MG63 (cell line): ENCODE data around the gene QRFP. TPM values are rescaled to one million over a fixed set of nuclear protein-coding genes. Genes with fewer than 3 reads are reported as not detected.

Source experiments
- DNase-seq: peaks from one replicate; pipeline ENCODE4 v3.0.0-alpha.2; 2020
- H3K27me3 ChIP-seq: fragments of 250-450 bp; sonication (Bioruptor Pico); 2 replicates; pipeline ENCODE4 v1.5.1; 2020; ENCODE audit warnings: mild to moderate bottlenecking, moderate library complexity
- H3K36me3 ChIP-seq: fragments of 250-450 bp; sonication (Bioruptor Pico); 2 replicates; pipeline ENCODE4 v1.5.1; 2020; ENCODE audit warnings: mild to moderate bottlenecking, moderate library complexity
- H3K4me3 ChIP-seq: fragments of 250-450 bp; sonication (Bioruptor Pico); 2 replicates; pipeline ENCODE4 v1.5.1; 2020; ENCODE audit warnings: mild to moderate bottlenecking, moderate library complexity
- H3K9me3 ChIP-seq: fragments of 250-450 bp; sonication (Bioruptor Pico); 2 replicates; pipeline ENCODE4 v1.5.1; 2020; ENCODE audit warnings: mild to moderate bottlenecking, moderate library complexity
- total RNA-seq: library from RNA; depleted of rRNA; stranded (reverse); fragments of >200 nt; shearing (Covaris generic); gene quantifications from 2 replicates; pipeline ENCODE4 v1.2.3, GENCODE V29; 2014; ENCODE audit warnings: low replicate concordance

QRFP gene
- total RNA-seq, 1 experiment from 2014 or later = not detected

GRCh38 chr9:130890124-130890523 lies 6.5 kb downstream of the QRFP start:
- Histone ChIP-seq H3K4me3 (no peak overlapping the region), H3K27me3 (no peaks in the 10 kb centered on the region), H3K36me3 (peaks cover 71% of the 10 kb centered on the region), H3K9me3 (no peaks in the 10 kb centered on the region)
- no peak for DNase-seq

- H3K27me3 ChIP-seq = no peaks in the 10 kb centered on the region
- DNase-seq = no peak
- no peak overlapping the region for H3K4me3 ChIP-seq
- H3K36me3 ChIP-seq = peaks cover 84% of the 10 kb centered on the region
- H3K9me3 ChIP-seq = no peaks in the 10 kb centered on the region
Observed at GRCh38 chr9:130888146-130888885, 8.3 kb downstream of the QRFP start.

- peaks cover 77% of the 10 kb centered on the region for H3K36me3 ChIP-seq
- H3K9me3 ChIP-seq = no peaks in the 10 kb centered on the region
- DNase-seq = no peak
- H3K4me3 ChIP-seq = no peak overlapping the region
- H3K27me3 ChIP-seq = no peaks in the 10 kb centered on the region
Observed at GRCh38 chr9:130887494-130888144, 9.0 kb downstream of the QRFP start.

GRCh38 chr9:130886981-130887380 lies 9.6 kb downstream of the QRFP start:
- Histone ChIP-seq H3K27me3 (no peaks in the 10 kb centered on the region), H3K36me3 (peaks cover 76% of the 10 kb centered on the region), H3K9me3 (no peaks in the 10 kb centered on the region), H3K4me3 (no peak overlapping the region)
- no peak for DNase-seq

- no peak for DNase-seq
- Histone ChIP-seq H3K9me3 (no peaks in the 10 kb centered on the region), H3K4me3 (no peak overlapping the region), H3K27me3 (no peaks in the 10 kb centered on the region), H3K36me3 (peaks cover 82% of the 10 kb centered on the region)
Observed at GRCh38 chr9:130885484-130886375, 10.9 kb downstream of the QRFP start.

- peaks cover 82% of the 10 kb centered on the region for H3K36me3 ChIP-seq
- DNase-seq = no peak
- H3K27me3 ChIP-seq = no peaks in the 10 kb centered on the region
- H3K4me3 ChIP-seq = no peak overlapping the region
- no peaks in the 10 kb centered on the region for H3K9me3 ChIP-seq
Observed at GRCh38 chr9:130884542-130885483, 11.8 kb downstream of the QRFP start.

- Histone ChIP-seq H3K27me3 (no peaks in the 10 kb centered on the region), H3K4me3 (no peak overlapping the region), H3K9me3 (no peaks in the 10 kb centered on the region), H3K36me3 (peaks cover 84% of the 10 kb centered on the region)
- DNase-seq = no peak
Observed at GRCh38 chr9:130884111-130884531, 12.5 kb downstream of the QRFP start.

- peaks cover 82% of the 10 kb centered on the region for H3K36me3 ChIP-seq
- H3K27me3 ChIP-seq = no peaks in the 10 kb centered on the region
- DNase-seq = no peak
- no peaks in the 10 kb centered on the region for H3K9me3 ChIP-seq
- H3K4me3 ChIP-seq = no peak overlapping the region
Observed at GRCh38 chr9:130883479-130883878, 13.1 kb downstream of the QRFP start.

- Histone ChIP-seq H3K4me3 (no peak overlapping the region), H3K9me3 (no peaks in the 10 kb centered on the region), H3K27me3 (no peaks in the 10 kb centered on the region), H3K36me3 (peaks cover 84% of the 10 kb centered on the region)
- no peak for DNase-seq
Observed at GRCh38 chr9:130882696-130883225, 13.9 kb downstream of the QRFP start.

GRCh38 chr9:130881516-130881915 lies 15.1 kb downstream of the QRFP start:
- no peak for DNase-seq
- H3K27me3 ChIP-seq = no peaks in the 10 kb centered on the region
- H3K36me3 ChIP-seq = peaks cover 75% of the 10 kb centered on the region
- H3K9me3 ChIP-seq = no peaks in the 10 kb centered on the region
- no peak overlapping the region for H3K4me3 ChIP-seq

- no peak for DNase-seq
- Histone ChIP-seq H3K27me3 (no peaks in the 10 kb centered on the region), H3K4me3 (no peak overlapping the region), H3K9me3 (no peaks in the 10 kb centered on the region), H3K36me3 (peaks cover 69% of the 10 kb centered on the region)
Observed at GRCh38 chr9:130880599-130881220, 15.9 kb downstream of the QRFP start.

- Histone ChIP-seq H3K27me3 (no peaks in the 10 kb centered on the region), H3K9me3 (no peaks in the 10 kb centered on the region), H3K36me3 (peaks cover 69% of the 10 kb centered on the region), H3K4me3 (no peak overlapping the region)
- no peak for DNase-seq
Observed at GRCh38 chr9:130879863-130880411, 16.7 kb downstream of the QRFP start.

GRCh38 chr9:130878295-130878694 lies 18.3 kb downstream of the QRFP start:
- Histone ChIP-seq H3K27me3 (no peaks in the 10 kb centered on the region), H3K36me3 (peaks cover 73% of the 10 kb centered on the region), H3K4me3 (no peak overlapping the region), H3K9me3 (no peaks in the 10 kb centered on the region)
- no peak for DNase-seq

GRCh38 chr9:130877300-130877699 lies 19.3 kb downstream of the QRFP start:
- Histone ChIP-seq H3K4me3 (no peak overlapping the region), H3K36me3 (peaks cover 80% of the 10 kb centered on the region), H3K9me3 (no peaks in the 10 kb centered on the region), H3K27me3 (no peaks in the 10 kb centered on the region)
- DNase-seq = no peak

GRCh38 chr9:130874783-130875182 lies 21.8 kb downstream of the QRFP start:
- H3K36me3 ChIP-seq = peaks cover 80% of the 10 kb centered on the region
- H3K4me3 ChIP-seq = no peak overlapping the region
- no peak for DNase-seq
- no peaks in the 10 kb centered on the region for H3K9me3 ChIP-seq
- no peaks in the 10 kb centered on the region for H3K27me3 ChIP-seq
